Kidney epithelial cell (primary cell): ENCODE measurements around the gene YPEL1. TPM values are rescaled to one million over a fixed set of nuclear protein-coding genes. Genes with fewer than 3 reads are reported as not detected.
"Not testable (repeated sequence)": the region's sequence is repeated elsewhere in the genome, so short reads cannot be mapped to it uniquely, and the experiment has no call there.

Experiments
- DNase-seq: peaks from one replicate; pipeline ENCODE4 v3.0.0-alpha.2; 2010; ENCODE audit warnings: low read depth
- H3K27me3 ChIP-seq: 2 replicates; pipeline ENCODE4 v1.6.0; 2011; ENCODE audit warnings: low read length; ENCODE audit not compliant: control insufficient read depth, insufficient read depth
- H3K36me3 ChIP-seq: 2 replicates; pipeline ENCODE4 v1.5.1; 2011; ENCODE audit warnings: low read length; ENCODE audit not compliant: control insufficient read depth, insufficient read depth
- H3K4me3 ChIP-seq: 2 replicates; pipeline ENCODE4 v1.5.1; 2011; ENCODE audit warnings: low read depth, mild to moderate bottlenecking, control low read depth, low read length
- total RNA-seq: library from RNA; depleted of rRNA; stranded (reverse); fragments of >200 nt; gene quantifications from 2 replicates; pipeline ENCODE4 v1.2.3, GENCODE V29; 2015
- TF ChIP-seq, protein P1 (sequence below): IDR thresholded peaks from 2 replicates; pipeline ENCODE4 v1.5.1; 2011; ENCODE audit warnings: mild to moderate bottlenecking, moderate library complexity, low read length, control low read depth, inconsistent platforms; ENCODE audit not compliant: insufficient read depth, poor library complexity, severe bottlenecking

The YPEL1 gene
- total RNA-seq, 1 donor from 2014 or later: 4.9 TPM

DNA sequence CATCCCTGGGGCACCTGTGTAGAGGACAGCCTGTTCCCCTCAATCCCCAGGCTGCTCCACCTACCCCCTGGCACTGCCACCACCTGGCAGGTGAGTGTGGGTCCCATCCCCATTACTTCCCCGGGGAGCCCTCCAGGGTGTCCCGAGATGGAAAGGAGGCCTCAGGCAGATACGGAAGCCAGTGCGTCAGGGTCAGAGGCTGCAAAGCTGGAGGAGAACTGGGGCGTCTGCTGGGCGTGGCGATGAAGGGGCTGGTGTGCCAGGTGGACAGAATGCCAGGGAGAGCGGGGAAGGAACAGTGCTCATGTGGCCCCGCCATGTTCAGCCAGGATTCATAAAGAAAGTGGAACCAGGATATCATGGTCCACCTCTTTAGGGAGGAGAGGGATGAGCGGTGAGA, 7.8 kb downstream of the YPEL1 start:
- DNase-seq: no peak
- TF ChIP-seq, protein P1, sequence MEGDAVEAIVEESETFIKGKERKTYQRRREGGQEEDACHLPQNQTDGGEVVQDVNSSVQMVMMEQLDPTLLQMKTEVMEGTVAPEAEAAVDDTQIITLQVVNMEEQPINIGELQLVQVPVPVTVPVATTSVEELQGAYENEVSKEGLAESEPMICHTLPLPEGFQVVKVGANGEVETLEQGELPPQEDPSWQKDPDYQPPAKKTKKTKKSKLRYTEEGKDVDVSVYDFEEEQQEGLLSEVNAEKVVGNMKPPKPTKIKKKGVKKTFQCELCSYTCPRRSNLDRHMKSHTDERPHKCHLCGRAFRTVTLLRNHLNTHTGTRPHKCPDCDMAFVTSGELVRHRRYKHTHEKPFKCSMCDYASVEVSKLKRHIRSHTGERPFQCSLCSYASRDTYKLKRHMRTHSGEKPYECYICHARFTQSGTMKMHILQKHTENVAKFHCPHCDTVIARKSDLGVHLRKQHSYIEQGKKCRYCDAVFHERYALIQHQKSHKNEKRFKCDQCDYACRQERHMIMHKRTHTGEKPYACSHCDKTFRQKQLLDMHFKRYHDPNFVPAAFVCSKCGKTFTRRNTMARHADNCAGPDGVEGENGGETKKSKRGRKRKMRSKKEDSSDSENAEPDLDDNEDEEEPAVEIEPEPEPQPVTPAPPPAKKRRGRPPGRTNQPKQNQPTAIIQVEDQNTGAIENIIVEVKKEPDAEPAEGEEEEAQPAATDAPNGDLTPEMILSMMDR: no peak

DNA sequence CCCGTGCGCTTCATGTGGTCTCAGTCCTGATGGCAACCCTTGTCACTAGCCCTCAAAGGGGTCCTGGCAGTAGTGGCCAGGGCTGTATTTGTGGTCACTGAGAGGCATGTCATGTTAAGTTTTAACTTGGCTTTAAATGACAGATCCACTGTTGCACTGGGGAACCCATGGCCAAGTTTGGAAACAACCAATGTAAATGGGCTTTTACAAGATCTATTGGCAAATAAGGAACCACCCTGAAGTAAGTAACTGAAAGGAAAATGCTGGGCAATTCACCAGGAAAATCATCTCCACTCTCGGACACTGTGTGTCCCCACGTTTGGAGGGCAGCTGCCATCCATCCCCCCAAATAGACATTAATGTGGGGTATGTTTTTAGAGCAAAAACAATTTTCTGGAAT, 8.4 kb downstream of the YPEL1 start:
- no peaks in the 10 kb centered on the region for H3K36me3 ChIP-seq
- no peak overlapping the region for H3K4me3 ChIP-seq
- no peaks in the 10 kb centered on the region for H3K27me3 ChIP-seq
- DNase-seq: no peak
- TF ChIP-seq, protein P1: no peak

More for the DNA sequence above, 7.8 kb downstream of the YPEL1 start:
- Histone ChIP-seq H3K27me3 (no peaks in the 10 kb centered on the region), H3K36me3 (no peaks in the 10 kb centered on the region), H3K4me3 (no peak overlapping the region)

DNA sequence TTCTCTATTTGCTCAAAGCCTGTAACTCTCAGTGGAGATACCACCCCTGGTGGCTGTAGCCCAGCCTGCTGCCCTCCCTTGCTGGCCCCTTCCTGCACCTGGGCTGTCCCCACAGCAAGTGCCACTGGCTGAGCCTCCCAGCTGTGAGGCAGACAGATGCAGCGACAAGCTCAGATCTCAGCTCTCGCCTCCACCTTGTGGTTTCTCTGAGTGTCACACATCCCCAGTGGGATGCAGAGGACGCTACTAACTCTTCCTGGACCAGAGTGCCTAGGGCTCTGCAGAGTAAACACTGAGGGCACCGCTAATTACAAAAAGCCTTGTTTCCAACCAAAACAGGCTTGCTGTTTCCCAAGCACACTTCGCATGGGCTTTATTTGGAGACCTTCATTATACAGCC, 8.9 kb downstream of the YPEL1 start:
- DNase-seq: no peak
- H3K4me3 ChIP-seq: no peak overlapping the region
- H3K27me3 ChIP-seq: no peaks in the 10 kb centered on the region
- H3K36me3 ChIP-seq: no peaks in the 10 kb centered on the region
- TF ChIP-seq, protein P1: no peak

DNA sequence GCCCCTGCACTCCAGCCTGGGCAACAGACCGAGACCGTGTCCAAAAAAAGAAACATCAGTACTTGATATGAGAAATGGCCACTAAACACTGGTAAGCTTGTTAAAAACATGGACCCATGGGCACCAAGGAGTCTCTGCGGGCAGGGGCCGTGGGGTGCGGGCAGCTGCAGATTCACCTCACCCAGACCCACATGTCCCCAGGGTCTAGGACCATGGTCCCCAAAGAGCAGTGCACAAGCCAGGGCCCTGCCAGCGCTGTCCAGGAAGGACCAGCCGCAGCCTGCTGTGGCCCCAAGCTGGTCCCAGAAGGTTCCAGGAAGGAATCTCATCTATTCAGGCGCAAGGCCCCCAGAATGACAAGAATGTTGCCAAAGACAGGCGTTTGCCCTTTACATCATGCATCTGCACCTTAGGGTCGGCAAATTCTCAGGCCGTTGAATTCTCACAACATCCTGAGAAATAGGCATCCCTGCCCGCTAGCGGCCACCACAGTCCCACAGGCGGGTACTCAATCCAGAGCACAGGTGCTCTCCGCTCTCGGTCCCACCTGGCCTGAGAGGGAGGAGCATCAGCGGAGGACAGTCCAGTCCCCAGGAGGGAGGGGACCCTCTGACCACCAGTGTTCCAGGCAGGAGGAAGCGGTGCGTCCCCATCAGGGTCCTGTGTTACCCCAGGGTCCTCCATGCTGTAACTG, 9.5 kb downstream of the YPEL1 start:
- H3K4me3 ChIP-seq: no peak overlapping the region
- H3K27me3 ChIP-seq: no peaks in the 10 kb centered on the region
- TF ChIP-seq, protein P1: no peak
- no peak for DNase-seq
- no peaks in the 10 kb centered on the region for H3K36me3 ChIP-seq

DNA sequence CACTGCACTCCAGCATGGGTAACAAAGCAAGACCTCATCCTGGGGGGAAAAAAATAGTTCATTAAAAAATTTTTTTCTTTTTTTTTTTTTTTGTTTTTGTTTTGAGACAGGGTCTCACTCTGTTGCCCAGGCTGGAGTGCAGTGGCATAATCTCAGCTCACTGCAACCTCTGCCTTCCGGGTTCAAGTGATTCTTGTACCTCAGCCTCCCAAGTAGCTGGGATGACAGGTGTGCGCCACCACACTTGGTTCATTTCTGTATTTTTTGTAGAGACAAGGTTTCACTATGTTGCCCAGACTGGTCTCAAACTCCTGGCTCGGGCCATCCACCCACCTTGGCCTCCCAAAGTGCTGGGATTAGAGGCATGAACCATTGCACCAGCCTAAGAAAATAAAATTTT, 11.1 kb downstream of the YPEL1 start:
- H3K4me3 ChIP-seq, H3K36me3 ChIP-seq, H3K27me3 ChIP-seq, DNase-seq: not testable (repeated sequence)

DNA sequence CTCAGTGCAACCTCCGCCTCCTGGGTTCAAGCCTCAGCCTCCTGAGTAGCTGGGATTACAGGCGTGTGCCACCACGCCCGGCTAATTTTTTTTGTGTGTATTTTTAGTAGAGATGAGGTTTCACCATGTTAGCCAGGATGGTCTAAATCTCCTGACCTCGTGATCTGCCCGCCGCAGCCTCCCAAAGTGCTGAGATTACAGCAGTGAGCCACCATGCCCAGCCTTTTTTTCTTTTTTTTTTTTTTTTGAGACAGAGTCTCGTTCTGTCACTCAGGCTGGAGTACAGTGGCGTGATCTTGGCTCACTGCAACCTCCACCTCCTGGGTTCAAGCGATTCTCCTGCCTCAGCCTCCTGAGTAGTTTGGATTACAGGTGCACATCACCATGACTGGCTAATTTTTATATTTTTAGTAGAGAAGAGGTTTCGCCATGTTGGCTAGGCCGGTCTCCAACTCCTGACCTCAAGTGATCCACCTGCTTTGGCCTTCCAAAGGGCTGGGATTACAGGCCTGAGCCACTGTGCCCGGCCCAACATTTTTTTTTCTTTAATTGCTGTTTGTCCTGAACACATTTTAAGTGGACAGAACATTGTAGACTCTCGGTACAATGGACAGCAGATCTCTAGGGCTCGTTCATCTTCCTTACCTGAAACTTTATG, 14.3 kb downstream of the YPEL1 start:
- H3K4me3 ChIP-seq, H3K36me3 ChIP-seq, DNase-seq, H3K27me3 ChIP-seq: not testable (repeated sequence)

DNA sequence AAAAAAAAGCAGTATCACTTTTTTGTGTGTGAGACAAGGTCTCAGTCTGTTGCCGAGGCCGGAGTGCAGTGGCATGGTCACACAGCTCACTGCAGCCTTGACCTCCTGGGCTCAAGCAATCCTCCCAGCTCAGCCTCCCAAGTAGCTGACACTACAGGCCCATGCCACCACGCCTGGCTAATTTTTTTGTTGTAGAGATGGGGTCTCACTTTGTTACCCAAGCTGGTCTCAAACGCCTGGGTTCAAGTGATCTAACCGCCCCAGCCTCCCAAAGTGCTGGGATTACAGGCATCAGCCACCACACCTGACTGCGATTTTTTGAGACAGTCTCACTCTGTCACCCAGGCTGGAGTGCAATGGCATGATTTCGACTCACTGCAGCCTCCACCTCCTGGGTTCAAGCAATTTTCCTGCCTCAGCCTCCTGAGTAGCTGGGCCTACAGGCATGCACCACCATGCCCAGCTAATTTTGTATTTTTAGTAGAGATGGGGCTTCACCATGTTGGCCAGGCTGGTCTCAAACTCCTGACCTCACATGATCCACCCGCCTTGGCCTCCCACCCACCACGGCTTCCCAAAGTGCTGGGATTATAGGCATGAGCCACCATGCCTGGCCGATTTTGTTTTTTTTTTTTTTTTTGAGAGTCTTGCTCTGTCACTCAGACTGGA, 15.3 kb downstream of the YPEL1 start:
- DNase-seq, H3K27me3 ChIP-seq, H3K4me3 ChIP-seq, H3K36me3 ChIP-seq: not testable (repeated sequence)
